Measurements from ENCODE around the gene RING1.
"Not testable (repeated sequence)": the region's sequence is repeated elsewhere in the genome, so short reads cannot be mapped to it uniquely, and the experiment has no call there.

Gene RING1

GRCh38 chr6:33226503-33227120 is 18.3 kb downstream of the RING1 start:
- ATAC-seq; H3K4me1 Mint-ChIP-seq; H3K4me3 Mint-ChIP-seq; H3K9me3 Mint-ChIP-seq; H3K36me3 Mint-ChIP-seq; H3K27ac Mint-ChIP-seq; DNase-seq (ENCODE audit: low spot score in 2 of 2): not testable (repeated sequence)

GRCh38 chr6:33235221-33235634 is 26.9 kb downstream of the RING1 start:
- no peak for DNase-seq (ENCODE audit: low spot score in 2 of 2)
- Mint-ChIP-seq H3K4me3 (no peak overlapping the region), H3K9me3 (no peaks in the 10 kb centered on the region), H3K27ac (peak overlapping the region; percentile 37), H3K36me3 (no peaks in the 10 kb centered on the region), H3K4me1 (peaks cover under 1% of the 10 kb centered on the region)
- ATAC-seq = no peak

GRCh38 chr6:33236328-33236727 is 28.0 kb downstream of the RING1 start:
- ATAC-seq (no peak), DNase-seq (ENCODE audit: low spot score in 2 of 2) (no peak)
- H3K9me3 Mint-ChIP-seq = no peaks in the 10 kb centered on the region
- H3K36me3 Mint-ChIP-seq = no peaks in the 10 kb centered on the region
- H3K4me3 Mint-ChIP-seq = no peak overlapping the region
- H3K27ac Mint-ChIP-seq = no peak overlapping the region
- H3K4me1 Mint-ChIP-seq = peaks cover 6% of the 10 kb centered on the region

GRCh38 chr6:33236852-33237251 is 28.6 kb downstream of the RING1 start:
- H3K27ac Mint-ChIP-seq = no peak overlapping the region
- no peak overlapping the region for H3K4me3 Mint-ChIP-seq
- H3K9me3 Mint-ChIP-seq = no peaks in the 10 kb centered on the region
- peaks cover 9% of the 10 kb centered on the region for H3K4me1 Mint-ChIP-seq
- DNase-seq (ENCODE audit: low spot score in 2 of 2) (no peak), ATAC-seq (no peak)
- H3K36me3 Mint-ChIP-seq = no peaks in the 10 kb centered on the region

GRCh38 chr6:33237741-33238140 is 29.4 kb downstream of the RING1 start:
- no peaks in the 10 kb centered on the region for H3K9me3 Mint-ChIP-seq
- DNase-seq (ENCODE audit: low spot score in 2 of 2) (no peak), ATAC-seq (no peak)
- peaks cover 17% of the 10 kb centered on the region for H3K4me1 Mint-ChIP-seq
- H3K4me3 Mint-ChIP-seq = no peak overlapping the region
- no peaks in the 10 kb centered on the region for H3K36me3 Mint-ChIP-seq
- no peak overlapping the region for H3K27ac Mint-ChIP-seq

GRCh38 chr6:33241968-33242367 is 33.7 kb downstream of the RING1 start:
- ATAC-seq = peak; percentile 96
- peak overlapping the region; percentile 42 for H3K4me3 Mint-ChIP-seq
- H3K9me3 Mint-ChIP-seq = no peaks in the 10 kb centered on the region
- H3K36me3 Mint-ChIP-seq = no peaks in the 10 kb centered on the region
- H3K4me1 Mint-ChIP-seq = peaks cover 17% of the 10 kb centered on the region
- no peak for DNase-seq (ENCODE audit: low spot score in 2 of 2)
- no peak overlapping the region for H3K27ac Mint-ChIP-seq

- H3K27ac Mint-ChIP-seq = no peak overlapping the region
- H3K4me3 Mint-ChIP-seq = no peak overlapping the region
- DNase-seq (ENCODE audit: low spot score in 2 of 2) (no peak), ATAC-seq (no peak)
- peaks cover 3% of the 10 kb centered on the region for H3K36me3 Mint-ChIP-seq
- H3K4me1 Mint-ChIP-seq = peaks cover 25% of the 10 kb centered on the region
- H3K9me3 Mint-ChIP-seq = no peaks in the 10 kb centered on the region
These were observed 35.2 kb downstream of the RING1 start for GRCh38 chr6:33243476-33243875.

- peak overlapping the region; percentile 91 for H3K4me3 Mint-ChIP-seq
- H3K36me3 Mint-ChIP-seq = peaks cover 46% of the 10 kb centered on the region
- H3K27ac Mint-ChIP-seq = peak overlapping the region; percentile 96
- DNase-seq (ENCODE audit: low spot score in 2 of 2) = peak; percentile 94 to 98
- peak; percentile 57 for ATAC-seq
- no peaks in the 10 kb centered on the region for H3K9me3 Mint-ChIP-seq
- H3K4me1 Mint-ChIP-seq = peaks cover 47% of the 10 kb centered on the region
These were observed 39.8 kb downstream of the RING1 start for GRCh38 chr6:33247977-33248642.

- H3K4me1 Mint-ChIP-seq = peaks cover 48% of the 10 kb centered on the region
- peak overlapping the region; percentile 96 for H3K27ac Mint-ChIP-seq
- H3K9me3 Mint-ChIP-seq = no peaks in the 10 kb centered on the region
- H3K36me3 Mint-ChIP-seq = peaks cover 51% of the 10 kb centered on the region
- DNase-seq (ENCODE audit: low spot score in 2 of 2) (no peak), ATAC-seq (peak; percentile 41)
- H3K4me3 Mint-ChIP-seq = peak overlapping the region; percentile 91
These were observed 40.3 kb downstream of the RING1 start for GRCh38 chr6:33248643-33248931.

- H3K4me1 Mint-ChIP-seq = peaks cover 48% of the 10 kb centered on the region
- H3K9me3 Mint-ChIP-seq = no peaks in the 10 kb centered on the region
- peak overlapping the region; percentile 96 for H3K27ac Mint-ChIP-seq
- H3K36me3 Mint-ChIP-seq = peaks cover 51% of the 10 kb centered on the region
- ATAC-seq (peak; percentile 94), DNase-seq (ENCODE audit: low spot score in 2 of 2) (peak; percentile 84 to 97)
- H3K4me3 Mint-ChIP-seq = peak overlapping the region; percentile 91
These were observed 40.8 kb downstream of the RING1 start for GRCh38 chr6:33248932-33249731.

- Mint-ChIP-seq H3K4me1 (peaks cover 48% of the 10 kb centered on the region), H3K4me3 (peak overlapping the region; percentile 91), H3K9me3 (no peaks in the 10 kb centered on the region), H3K27ac (peak overlapping the region; percentile 96), H3K36me3 (peaks cover 59% of the 10 kb centered on the region)
- peak in 1 of 2 donors; percentile 55 for DNase-seq (ENCODE audit: low spot score in 2 of 2)
- no peak for ATAC-seq
These were observed 41.7 kb downstream of the RING1 start for GRCh38 chr6:33249732-33250630.

GRCh38 chr6:33250731-33251130 is 42.4 kb downstream of the RING1 start:
- Mint-ChIP-seq H3K36me3 (peaks cover 67% of the 10 kb centered on the region), H3K27ac (peak overlapping the region; percentile 96), H3K4me3 (peak overlapping the region; percentile 91), H3K4me1 (peaks cover 48% of the 10 kb centered on the region), H3K9me3 (no peaks in the 10 kb centered on the region)
- no peak for DNase-seq (ENCODE audit: low spot score in 2 of 2)
- no peak for ATAC-seq

- DNase-seq (ENCODE audit: low spot score in 2 of 2) = no peak
- Mint-ChIP-seq H3K36me3 (peaks cover 75% of the 10 kb centered on the region), H3K9me3 (no peaks in the 10 kb centered on the region), H3K4me3 (peak overlapping the region; percentile 91), H3K27ac (peak overlapping the region; percentile 96), H3K4me1 (peaks cover 48% of the 10 kb centered on the region)
- no peak for ATAC-seq
These were observed 43.2 kb downstream of the RING1 start for GRCh38 chr6:33251395-33252012.

GRCh38 chr6:33252759-33253158 is 44.5 kb downstream of the RING1 start:
- Mint-ChIP-seq H3K9me3 (no peaks in the 10 kb centered on the region), H3K27ac (peak overlapping the region; percentile 96), H3K4me1 (peaks cover 47% of the 10 kb centered on the region), H3K36me3 (peaks cover 86% of the 10 kb centered on the region), H3K4me3 (no peak overlapping the region)
- DNase-seq (ENCODE audit: low spot score in 2 of 2) (no peak), ATAC-seq (no peak)

GRCh38 chr6:33254591-33254990 is 46.3 kb downstream of the RING1 start:
- Mint-ChIP-seq H3K4me3 (no peak overlapping the region), H3K9me3 (no peaks in the 10 kb centered on the region), H3K27ac (no peak overlapping the region), H3K4me1 (peaks cover 31% of the 10 kb centered on the region), H3K36me3 (peaks cover 93% of the 10 kb centered on the region)
- DNase-seq (ENCODE audit: low spot score in 2 of 2) (no peak), ATAC-seq (no peak)
